ENCODE data around the gene GPR18. TPM values are rescaled to one million over a fixed set of nuclear protein-coding genes. Genes with fewer than 3 reads are reported as not detected.

Gene GPR18
- total RNA-seq, 1 donor, result not detected

GRCh38 chr13:99269627-99270241, 11.6 kb upstream of the GPR18 start:
- peak; percentile 78 for DNase-seq (ENCODE audit: low read depth)
- no peak overlapping the region for H3K4me3 ChIP-seq (ENCODE audit: low read depth, low read length)
- TF ChIP-seq CTCF (IDR thresholded peaks at IDR 0.05; ENCODE audit: insufficient read depth, low read length), result peak; percentile 82

- DNase-seq (ENCODE audit: low read depth), result no peak
- no peak for TF ChIP-seq CTCF (IDR thresholded peaks at IDR 0.05; ENCODE audit: insufficient read depth, low read length)
- no peak overlapping the region for H3K4me3 ChIP-seq (ENCODE audit: low read depth, low read length)
Observed at GRCh38 chr13:99268822-99269221, 10.6 kb upstream of the GPR18 start.

GRCh38 chr13:99267927-99268326, 9.7 kb upstream of the GPR18 start:
- no peak for DNase-seq (ENCODE audit: low read depth)
- H3K4me3 ChIP-seq (ENCODE audit: low read depth, low read length), result no peak overlapping the region
- no peak for TF ChIP-seq CTCF (IDR thresholded peaks at IDR 0.05; ENCODE audit: insufficient read depth, low read length)

- no peak overlapping the region for H3K4me3 ChIP-seq (ENCODE audit: low read depth, low read length)
- no peak for TF ChIP-seq CTCF (IDR thresholded peaks at IDR 0.05; ENCODE audit: insufficient read depth, low read length)
- DNase-seq (ENCODE audit: low read depth), result no peak
Observed at GRCh38 chr13:99266827-99267226, 8.6 kb upstream of the GPR18 start.

GRCh38 chr13:99265821-99266426, 7.7 kb upstream of the GPR18 start:
- H3K4me3 ChIP-seq (ENCODE audit: low read depth, low read length), result no peak overlapping the region
- peak; percentile 64 for TF ChIP-seq CTCF (IDR thresholded peaks at IDR 0.05; ENCODE audit: insufficient read depth, low read length)
- peak; percentile 71 for DNase-seq (ENCODE audit: low read depth)

- no peak for DNase-seq (ENCODE audit: low read depth)
- no peak for TF ChIP-seq CTCF (IDR thresholded peaks at IDR 0.05; ENCODE audit: insufficient read depth, low read length)
- no peak overlapping the region for H3K4me3 ChIP-seq (ENCODE audit: low read depth, low read length)
Observed at GRCh38 chr13:99265162-99265800, 7.1 kb upstream of the GPR18 start.
